Stimulated activated CD8-positive, alpha-beta memory T cell treated with anti-CD3 and anti-CD28 coated beads, Interleukin-4, amount 100 ng/mL, for 1 hour (primary cell): ENCODE data around the gene NOL9.
"Not testable (repeated sequence)": the region's sequence is repeated elsewhere in the genome, so short reads cannot be mapped to it uniquely, and the experiment has no call there.

ENCODE experiments used
- DNase-seq, 2 donors: peaks; one replicate each; pipeline ENCODE4 v3.0.0-alpha.2; 2020; ENCODE audit warnings: low read depth in 2 of 2, low spot score in 1 of 2

The NOL9 gene

GRCh38 chr1:6505367-6506209 is 48.7 kb downstream of the NOL9 start:
- no peak for DNase-seq

GRCh38 chr1:6504887-6505286 is 49.4 kb downstream of the NOL9 start:
- no peak for DNase-seq

GRCh38 chr1:6503884-6504602 is 50.3 kb downstream of the NOL9 start:
- no peak for DNase-seq

GRCh38 chr1:6502000-6502891 is 52.1 kb downstream of the NOL9 start:
- no peak for DNase-seq

- no peak for DNase-seq
Observed at GRCh38 chr1:6501279-6501813, 53.0 kb downstream of the NOL9 start.

- no peak for DNase-seq
Observed at GRCh38 chr1:6500544-6501278, 53.6 kb downstream of the NOL9 start.

GRCh38 chr1:6499296-6499695 is 55.0 kb downstream of the NOL9 start:
- no peak for DNase-seq

GRCh38 chr1:6498576-6499111 is 55.7 kb downstream of the NOL9 start:
- DNase-seq = no peak

- no peak for DNase-seq
Observed at GRCh38 chr1:6497867-6498575, 56.3 kb downstream of the NOL9 start.

- DNase-seq = peak in 1 of 2 donors; percentile 18
Observed at GRCh38 chr1:6497215-6497866, 57.0 kb downstream of the NOL9 start.

GRCh38 chr1:6496890-6497214 is 57.5 kb downstream of the NOL9 start:
- DNase-seq = no peak

GRCh38 chr1:6496365-6496721 is 58.0 kb downstream of the NOL9 start:
- no peak for DNase-seq

- no peak for DNase-seq
Observed at GRCh38 chr1:6495540-6496364, 58.6 kb downstream of the NOL9 start.

GRCh38 chr1:6495041-6495441 is 59.3 kb downstream of the NOL9 start:
- DNase-seq = no peak

- no peak for DNase-seq
Observed at GRCh38 chr1:6494627-6495026, 59.7 kb downstream of the NOL9 start.

GRCh38 chr1:6493834-6494223 is 60.5 kb downstream of the NOL9 start:
- not testable (repeated sequence) for DNase-seq

- no peak for DNase-seq
Observed at GRCh38 chr1:6491966-6492365, 62.3 kb downstream of the NOL9 start.

GRCh38 chr1:6491480-6491962 is 62.8 kb downstream of the NOL9 start, which contains the start of gene PLEKHG5:
Gene PLEKHG5, minus strand, starts transcription at chr1:6491667. Its CDS starts 14,096 bp downstream, at chr1:6477571.
- DNase-seq = no peak
